Heart right ventricle (tissue), 16 donors: ENCODE data around the gene FRMPD1. TPM values are rescaled to one million over a fixed set of nuclear protein-coding genes. Genes with fewer than 3 reads are reported as not detected.
"Not testable (repeated sequence)": the region's sequence is repeated elsewhere in the genome, so short reads cannot be mapped to it uniquely, and the experiment has no call there.

Experiments
- ATAC-seq, 8 donors: fragments of 200-7000 bp; cut with Tn5 transposase; one replicate each; pipeline ENCODE4 v1.9.1; 2020; ENCODE audit warnings: mild to moderate bottlenecking in 8 of 8, moderate library complexity in 8 of 8, moderate number of reproducible peaks in 1 of 8
- DNase-seq, 2 donors: peaks; one replicate each; pipeline ENCODE4 v3.0.0-alpha.2; 2020
- H3K27ac ChIP-seq, 10 donors: fragments of 200-600 bp; sonication (generic) in 2 of 10; one replicate each; pipeline versions ENCODE4 v1.5.0 to v1.8.0; 2020 to 2022; ENCODE audit warnings: mild to moderate bottlenecking in 3 of 10
- H3K27me3 ChIP-seq, 7 donors: fragments of 200-600 bp; one replicate each; pipeline ENCODE4 v1.8.0; 2021 to 2022; ENCODE audit warnings: mild to moderate bottlenecking in 2 of 7
- H3K36me3 ChIP-seq, 9 donors: fragments of 200-600 bp; sonication (generic) in 1 of 9; one replicate each; pipeline versions ENCODE4 v1.5.0 to v1.8.0; 2020 to 2022; ENCODE audit warnings: mild to moderate bottlenecking in 2 of 9
- H3K4me1 ChIP-seq, 9 donors: fragments of 200-600 bp; sonication (generic) in 1 of 9; one replicate each; pipeline versions ENCODE4 v1.5.0 to v1.8.0; 2020 to 2022; ENCODE audit warnings: mild to moderate bottlenecking in 4 of 9
- H3K4me3 ChIP-seq, 10 donors: fragments of 200-600 bp; sonication (generic) in 2 of 10; one replicate each; pipeline versions ENCODE4 v1.5.0 to v1.8.0; 2020 to 2022; ENCODE audit warnings: mild to moderate bottlenecking in 7 of 10, moderate library complexity in 2 of 10
- H3K9me3 ChIP-seq, 11 donors: fragments of 200-600 bp in 10 of 11; sonication (generic) in 2 of 11; one replicate each; pipeline versions ENCODE4 v1.5.0 to v1.8.0; 2013 to 2022; ENCODE audit warnings: mild to moderate bottlenecking in 2 of 11, control low read depth in 1 of 11, moderate library complexity in 1 of 11
- WGBS, 2 donors: extraction: QIAGEN DNeasy Blood & Tissue Kit; methylation state at CpG; one replicate each; pipeline ENCODE4 v1.1.7; 2013; ENCODE audit warnings: inconsistent platforms in 1 of 2; 5-methylcytosine and 5-hydroxymethylcytosine counted together
- intact Hi-C, 10 donors: fragments of 100-400 bp; cut with DNase I; formaldehyde crosslinking; loops; one replicate each; pipeline versions ENCODE4 v1.11.1 to v1.14.2; 2022
- polyA plus RNA-seq, 2 donors: library from polyadenylated mRNA; stranded (reverse); fragments of 200-250 nt; gene quantifications; one replicate each; pipeline ENCODE4 v1.2.3, GENCODE V29; 2013
- total RNA-seq, 10 donors: library from RNA; stranded (reverse); fragmentation: NEBNext Ultra II Directional in 3 of 10; extraction: Animal tissue kit (Norgen Biotek cat#: 25700) in 3 of 10; gene quantifications; one replicate each; pipeline versions ENCODE4 v1.2.1 to v1.2.4, GENCODE V29; 2021 to 2023
- TF ChIP-seq, protein P1 (sequence below), 9 donors: fragments of 200-600 bp; sonication (generic) in 2 of 9; IDR thresholded peaks; one replicate each; pipeline versions ENCODE4 v1.5.0 to v1.8.0; 2021 to 2022; ENCODE audit warnings: antibody characterized with exemption in 9 of 9, mild to moderate bottlenecking in 5 of 9, moderate library complexity in 1 of 9
- donor health status: Arrhythmogenic right ventricular cardiomyopathy.
- donor health status: ischemic (EF 13 %, LVEDD 7.1; RV severe dilation, severe dysfunction).
- donor health status: healthy with polysubstance abuse.
- donor health status: DM: no; HTN: yes; CAD: no.
- donor health status: DM: no; HTN: no; CAD: no.
- donor health status: ischemic (EF 25% LVEDD 6.9; RV normal size, moderate dysfunction).
- donor health status: ischemic (EF 25% LVEDD 5.7; RV mildly dilated, moderate dysfunction).
- donor health status: healthy.
- donor health status: DM: yes; HTN: yes; CAD: no.
- donor health status: Ischemic cardiomyopathy.
- donor health status: ischemic (EF 35%, LVEDD 5.7; RV mildly dilated, moderate dysfunction).
- donor health status: nonischemic (EF 11% LVEDD 7.7; RV severe dilation, severe dysfunction).
- donor health status: DM: yes; HTN: yes; CAD: no.
- donor health status: PGD.
- donor health status: ischemic (EF 29% LVEDD 5.4; RV normal size, mild dysfunction).
- donor health status: nonischemic (EF 23%, LVEDD 6.1; RV moderate dilation, normal function).

Gene FRMPD1
- total and polyA plus RNA-seq, 12 donors: 0.03 to 1.7 (median 0.63) TPM

DNA sequence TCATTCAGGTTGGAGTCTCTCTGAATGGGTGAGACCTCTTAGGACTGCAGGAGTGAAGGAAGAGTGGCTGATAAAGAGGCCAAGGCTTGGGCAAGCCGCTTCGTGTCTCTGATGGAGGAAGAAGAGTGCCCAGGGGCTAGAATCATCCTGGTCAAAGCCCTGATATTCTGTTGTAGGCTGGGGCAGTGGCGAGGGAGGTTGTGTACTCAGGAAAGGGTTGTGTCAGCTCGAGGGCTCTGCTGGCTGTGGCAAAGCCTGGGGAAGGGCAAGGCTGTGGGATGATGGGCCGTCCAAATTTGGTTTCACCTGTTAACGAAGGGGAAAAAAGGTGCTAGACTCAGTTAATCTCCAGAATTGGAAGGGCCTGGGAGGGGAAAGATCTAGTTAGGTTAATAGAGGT is 100.4 kb downstream of the FRMPD1 start:
- Histone ChIP-seq H3K9me3 (no peaks in the 10 kb centered on the region), H3K27ac (no peak overlapping the region), H3K36me3 (no peaks in the 10 kb centered on the region), H3K4me1 (peaks cover 0 to 14% (median 9%) of the 10 kb centered on the region in 9 donors), H3K4me3 (no peak overlapping the region), H3K27me3 (no peaks in the 10 kb centered on the region)
- 69 to 73% methylated on average over 6 of the region's 6 CpGs for WGBS, 2 donors
- ATAC-seq (no peak), DNase-seq (no peak)
- intact Hi-C loops: loop anchor here in 5 of 10 donors (5.0 to 10.0 kb wide), 5 partner anchors 51 to 644 kb away; partner anchors contain the start of genes DCAF10 (in 3 of the 5), ALDH1B1 (in 1 of the 5) and SLC25A51 (in 1 of the 5)
- TF ChIP-seq, protein P1, sequence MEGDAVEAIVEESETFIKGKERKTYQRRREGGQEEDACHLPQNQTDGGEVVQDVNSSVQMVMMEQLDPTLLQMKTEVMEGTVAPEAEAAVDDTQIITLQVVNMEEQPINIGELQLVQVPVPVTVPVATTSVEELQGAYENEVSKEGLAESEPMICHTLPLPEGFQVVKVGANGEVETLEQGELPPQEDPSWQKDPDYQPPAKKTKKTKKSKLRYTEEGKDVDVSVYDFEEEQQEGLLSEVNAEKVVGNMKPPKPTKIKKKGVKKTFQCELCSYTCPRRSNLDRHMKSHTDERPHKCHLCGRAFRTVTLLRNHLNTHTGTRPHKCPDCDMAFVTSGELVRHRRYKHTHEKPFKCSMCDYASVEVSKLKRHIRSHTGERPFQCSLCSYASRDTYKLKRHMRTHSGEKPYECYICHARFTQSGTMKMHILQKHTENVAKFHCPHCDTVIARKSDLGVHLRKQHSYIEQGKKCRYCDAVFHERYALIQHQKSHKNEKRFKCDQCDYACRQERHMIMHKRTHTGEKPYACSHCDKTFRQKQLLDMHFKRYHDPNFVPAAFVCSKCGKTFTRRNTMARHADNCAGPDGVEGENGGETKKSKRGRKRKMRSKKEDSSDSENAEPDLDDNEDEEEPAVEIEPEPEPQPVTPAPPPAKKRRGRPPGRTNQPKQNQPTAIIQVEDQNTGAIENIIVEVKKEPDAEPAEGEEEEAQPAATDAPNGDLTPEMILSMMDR (IDR thresholded peaks at IDR 0.05): no peak

DNA sequence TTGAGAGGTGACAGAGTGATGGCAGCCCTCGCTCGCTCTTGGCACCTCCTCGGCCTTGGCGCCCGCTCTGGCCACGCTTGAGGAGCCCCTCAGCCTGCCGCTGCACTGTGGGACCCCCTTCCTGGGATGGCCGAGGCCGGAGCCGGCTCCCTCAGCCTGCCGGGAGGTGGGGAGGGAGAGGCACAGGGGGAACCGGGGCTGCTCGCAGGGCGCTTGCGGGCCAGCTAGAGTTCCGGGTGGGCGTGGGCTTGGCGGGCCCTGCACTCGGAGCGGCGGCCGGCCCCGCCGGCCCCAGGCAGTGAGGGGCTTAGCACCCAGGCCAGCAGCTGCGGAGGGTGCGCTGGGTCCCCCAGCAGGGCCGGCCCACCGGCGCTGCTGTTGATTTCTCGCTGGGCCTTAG is 101.0 kb downstream of the FRMPD1 start:
- not testable (repeated sequence) for ATAC-seq
- intact Hi-C loops: loop anchor here in 5 of 10 donors (5.0 to 10.0 kb wide), 5 partner anchors 51 to 643 kb away; partner anchors contain the start of genes DCAF10 (in 3 of the 5), ALDH1B1 (in 1 of the 5) and SLC25A51 (in 1 of the 5)

DNA sequence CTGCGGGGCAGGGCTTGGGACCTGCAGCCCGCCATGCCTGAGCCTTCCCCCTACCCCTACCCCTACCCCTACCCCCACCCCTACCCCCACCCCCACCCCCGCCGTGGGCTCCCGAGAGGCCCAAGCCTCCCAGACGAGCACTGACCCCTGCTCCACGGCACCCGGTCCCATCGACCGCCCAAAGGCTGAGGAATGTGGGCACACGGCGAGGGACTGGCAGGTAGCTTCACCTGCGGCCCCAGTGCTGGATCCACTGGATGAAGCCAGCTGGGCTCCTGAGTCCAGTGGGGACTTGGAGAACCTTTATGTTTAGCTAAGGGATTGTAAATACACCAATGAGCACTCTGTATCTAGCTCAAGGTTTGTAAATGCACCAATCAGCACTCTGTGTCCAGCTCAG is 101.4 kb downstream of the FRMPD1 start:
- intact Hi-C loops: loop anchor here in 5 of 10 donors (5.0 to 10.0 kb wide), 5 partner anchors 50 to 643 kb away; partner anchors contain the start of genes DCAF10 (in 3 of the 5), ALDH1B1 (in 1 of the 5) and SLC25A51 (in 1 of the 5)
- not testable (repeated sequence) for ATAC-seq, H3K4me3 ChIP-seq, H3K27ac ChIP-seq, H3K36me3 ChIP-seq, H3K27me3 ChIP-seq, H3K9me3 ChIP-seq, DNase-seq
- H3K4me1 ChIP-seq: peaks cover 0 to 14% (median 9%) of the 10 kb centered on the region in 9 donors
- 91 to 96% methylated on average over 8 to 13 of the region's 13 CpGs for WGBS, 2 donors

More for the DNA sequence above, 101.0 kb downstream of the FRMPD1 start:
- 89 to 93% methylated on average over 18 to 29 of the region's 30 CpGs for WGBS, 2 donors
- not testable (repeated sequence) for DNase-seq, H3K36me3 ChIP-seq, H3K9me3 ChIP-seq, H3K27me3 ChIP-seq, H3K27ac ChIP-seq, H3K4me3 ChIP-seq
- H3K4me1 ChIP-seq: peaks cover 0 to 14% (median 9%) of the 10 kb centered on the region in 9 donors

DNA sequence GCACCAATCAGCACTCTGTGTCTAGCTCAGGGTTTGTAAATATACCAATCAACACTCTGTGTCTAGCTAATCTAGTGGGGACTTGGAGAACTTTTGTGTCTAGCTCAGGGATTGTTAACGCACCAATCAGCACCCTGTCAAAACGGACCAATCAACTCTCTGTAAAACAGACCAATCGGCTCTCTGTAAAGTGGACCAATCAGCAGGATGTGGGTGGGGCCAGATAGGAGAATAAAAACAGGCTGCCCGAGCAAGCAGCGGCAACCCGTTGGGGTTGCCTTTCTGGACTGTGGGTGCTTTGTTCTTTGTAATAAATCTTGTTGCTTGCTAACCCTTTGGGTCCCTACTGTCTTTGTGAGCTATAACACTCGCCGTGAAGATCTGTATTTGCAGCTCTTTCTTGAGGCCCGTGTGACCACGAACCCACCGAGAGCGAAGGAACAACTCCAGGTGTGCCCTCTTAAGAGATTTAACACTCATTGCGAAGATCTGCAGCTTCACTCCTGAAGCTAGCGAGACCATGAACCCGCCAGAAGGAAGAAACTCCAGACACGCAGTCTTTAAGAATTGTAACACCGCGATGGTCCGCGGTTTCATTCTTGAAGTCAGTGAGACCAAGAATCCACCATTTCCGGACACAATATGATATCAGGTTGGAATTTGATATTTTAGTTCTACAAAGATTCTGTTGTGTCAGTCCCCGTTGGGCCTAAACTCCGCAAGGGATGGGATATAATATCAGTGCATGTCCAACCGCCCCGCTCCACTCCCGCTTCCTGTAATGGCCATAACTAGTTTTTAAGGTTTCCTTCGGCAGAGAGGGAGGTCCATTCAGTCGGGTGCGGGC is 102.1 kb downstream of the FRMPD1 start:
- Histone ChIP-seq H3K9me3 (no peaks in the 10 kb centered on the region), H3K36me3 (peaks cover 0 to 8% (median 0%) of the 10 kb centered on the region in 9 donors), H3K27me3 (no peaks in the 10 kb centered on the region), H3K4me1 (peaks cover 0 to 14% (median 9%) of the 10 kb centered on the region in 9 donors), H3K4me3 (peak overlapping the region; percentile 45 to 95 (median 72)), H3K27ac (peak overlapping the region in 7 of 10 donors; percentile 51 to 90 (median 84))
- ATAC-seq (no peak), DNase-seq (no peak)
- 93% methylated on average over 29 of the region's 29 CpGs for WGBS, 2 donors
- intact Hi-C loops: loop anchor here in 5 of 10 donors (5.0 to 10.0 kb wide), 5 partner anchors 49 to 642 kb away; partner anchors contain the start of genes DCAF10 (in 3 of the 5), ALDH1B1 (in 1 of the 5) and SLC25A51 (in 1 of the 5)
- TF ChIP-seq, protein P1 (IDR thresholded peaks at IDR 0.05): no peak
